ENCODE results near the gene GABRD.

Gene GABRD

GRCh38 chr1:1986451-1987141, 32.5 kb upstream of the GABRD start:
- no peaks in the 10 kb centered on the region for H3K9me3 ChIP-seq (ENCODE audit: insufficient read depth, low read length)
- H3K4me3 ChIP-seq (ENCODE audit: insufficient read length, low read depth), result no peak overlapping the region
- H3K27me3 ChIP-seq (ENCODE audit: insufficient read depth, insufficient read length), result no peaks in the 10 kb centered on the region
- DNase-seq (ENCODE audit: low read depth, low spot score), result no peak
- peaks cover 8% of the 10 kb centered on the region for H3K4me1 ChIP-seq (ENCODE audit: insufficient read depth, insufficient read length)
- H3K36me3 ChIP-seq (ENCODE audit: insufficient read depth, insufficient read length, low read length), result no peaks in the 10 kb centered on the region
- no peak for TF ChIP-seq SUZ12 (IDR thresholded peaks at IDR 0.05; ENCODE audit: extremely low read depth, insufficient read depth, insufficient read length)
- TF ChIP-seq YY1 (IDR thresholded peaks at IDR 0.05; ENCODE audit: insufficient read depth, insufficient read length), result no peak
- no peak for TF ChIP-seq ZNF274 (IDR thresholded peaks at IDR 0.05; ENCODE audit: low read depth, low read length)
- H3K9ac ChIP-seq (ENCODE audit: insufficient read length, low read depth), result peak overlapping the region; percentile 17

DNA sequence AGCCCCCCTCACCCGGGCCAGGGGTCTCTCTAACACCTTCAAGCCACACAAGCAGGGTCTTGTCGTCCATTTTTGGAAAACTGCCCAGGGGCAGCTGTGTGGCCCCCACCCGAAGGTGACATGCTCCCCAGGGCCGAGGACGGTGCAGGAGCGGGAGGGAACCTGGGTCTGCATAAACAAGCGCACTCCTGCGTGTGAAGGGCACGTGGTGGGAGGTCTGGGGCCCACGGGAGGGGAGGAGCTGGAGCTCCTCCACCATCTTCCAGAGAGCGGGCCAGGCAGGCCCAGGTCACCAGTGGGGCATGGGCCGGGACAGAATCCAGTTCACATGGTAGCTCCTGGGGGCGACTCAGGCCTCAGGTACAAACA, 32.0 kb upstream of the GABRD start:
- no peaks in the 10 kb centered on the region for H3K36me3 ChIP-seq (ENCODE audit: insufficient read depth, insufficient read length, low read length)
- H3K4me1 ChIP-seq (ENCODE audit: insufficient read depth, insufficient read length), result peaks cover 8% of the 10 kb centered on the region
- H3K27me3 ChIP-seq (ENCODE audit: insufficient read depth, insufficient read length), result no peaks in the 10 kb centered on the region
- TF ChIP-seq SUZ12 (IDR thresholded peaks at IDR 0.05; ENCODE audit: extremely low read depth, insufficient read depth, insufficient read length), result no peak
- TF ChIP-seq ZNF274 (IDR thresholded peaks at IDR 0.05; ENCODE audit: low read depth, low read length), result no peak
- no peak for TF ChIP-seq YY1 (IDR thresholded peaks at IDR 0.05; ENCODE audit: insufficient read depth, insufficient read length)
- no peak overlapping the region for H3K4me3 ChIP-seq (ENCODE audit: insufficient read length, low read depth)
- DNase-seq (ENCODE audit: low read depth, low spot score), result no peak
- H3K9ac ChIP-seq (ENCODE audit: insufficient read length, low read depth), result no peak overlapping the region
- no peaks in the 10 kb centered on the region for H3K9me3 ChIP-seq (ENCODE audit: insufficient read depth, low read length)

GRCh38 chr1:1988061-1988945, 30.8 kb upstream of the GABRD start:
- H3K4me3 ChIP-seq (ENCODE audit: insufficient read length, low read depth), result no peak overlapping the region
- no peak overlapping the region for H3K9ac ChIP-seq (ENCODE audit: insufficient read length, low read depth)
- no peaks in the 10 kb centered on the region for H3K36me3 ChIP-seq (ENCODE audit: insufficient read depth, insufficient read length, low read length)
- no peaks in the 10 kb centered on the region for H3K27me3 ChIP-seq (ENCODE audit: insufficient read depth, insufficient read length)
- DNase-seq (ENCODE audit: low read depth, low spot score), result no peak
- TF ChIP-seq YY1 (IDR thresholded peaks at IDR 0.05; ENCODE audit: insufficient read depth, insufficient read length) (no peak), SUZ12 (IDR thresholded peaks at IDR 0.05; ENCODE audit: extremely low read depth, insufficient read depth, insufficient read length) (no peak), ZNF274 (IDR thresholded peaks at IDR 0.05; ENCODE audit: low read depth, low read length) (no peak)
- peaks cover 8% of the 10 kb centered on the region for H3K4me1 ChIP-seq (ENCODE audit: insufficient read depth, insufficient read length)
- H3K9me3 ChIP-seq (ENCODE audit: insufficient read depth, low read length), result no peaks in the 10 kb centered on the region

DNA sequence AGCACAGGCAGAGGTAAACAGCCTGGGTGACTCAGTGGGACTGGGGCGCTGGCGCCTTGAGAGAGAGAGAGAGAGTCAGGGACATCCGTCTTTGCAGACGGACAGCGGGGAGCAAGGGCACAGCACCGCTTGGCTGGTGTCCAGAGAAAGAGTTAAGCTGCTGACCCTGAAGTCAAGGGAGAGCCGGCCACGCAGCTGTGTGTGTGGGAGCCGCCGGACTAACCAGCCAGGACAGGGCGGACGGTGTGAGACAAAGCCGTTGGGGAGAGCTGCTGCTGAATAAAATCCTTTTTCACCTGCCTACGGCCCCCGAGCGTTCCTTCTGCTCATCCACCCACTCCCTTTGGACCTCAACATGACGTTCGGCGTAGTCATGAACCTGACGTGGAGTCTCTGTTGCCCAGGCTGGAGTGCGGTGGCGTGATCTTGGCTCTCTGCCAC, 30.0 kb upstream of the GABRD start:
- TF ChIP-seq YY1 (IDR thresholded peaks at IDR 0.05; ENCODE audit: insufficient read depth, insufficient read length) (no peak), ZNF274 (IDR thresholded peaks at IDR 0.05; ENCODE audit: low read depth, low read length) (no peak), SUZ12 (IDR thresholded peaks at IDR 0.05; ENCODE audit: extremely low read depth, insufficient read depth, insufficient read length) (no peak)
- no peak overlapping the region for H3K9ac ChIP-seq (ENCODE audit: insufficient read length, low read depth)
- H3K4me3 ChIP-seq (ENCODE audit: insufficient read length, low read depth), result no peak overlapping the region
- H3K27me3 ChIP-seq (ENCODE audit: insufficient read depth, insufficient read length), result no peaks in the 10 kb centered on the region
- no peak for DNase-seq (ENCODE audit: low read depth, low spot score)
- H3K4me1 ChIP-seq (ENCODE audit: insufficient read depth, insufficient read length), result peaks cover 8% of the 10 kb centered on the region
- no peaks in the 10 kb centered on the region for H3K36me3 ChIP-seq (ENCODE audit: insufficient read depth, insufficient read length, low read length)
- no peaks in the 10 kb centered on the region for H3K9me3 ChIP-seq (ENCODE audit: insufficient read depth, low read length)

DNA sequence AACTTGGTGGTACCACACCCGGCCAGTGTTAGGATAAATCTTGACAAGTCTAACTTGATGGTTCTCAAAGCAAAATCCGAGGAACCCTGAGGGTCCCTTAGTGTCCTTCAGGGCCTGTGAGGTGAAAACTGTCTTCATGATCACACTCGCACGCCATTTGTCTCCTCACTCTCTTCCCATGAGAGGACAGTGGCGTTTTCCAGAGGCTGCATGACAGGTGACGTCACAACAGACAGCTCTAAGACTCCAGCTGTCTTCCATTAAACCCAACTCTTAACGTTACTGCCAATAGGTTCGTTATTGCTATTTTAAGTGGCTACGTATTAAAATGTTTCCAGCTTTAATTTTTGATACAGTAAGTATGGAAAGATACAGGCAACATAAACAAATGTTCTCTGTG, 29.4 kb upstream of the GABRD start:
- peaks cover 11% of the 10 kb centered on the region for H3K4me1 ChIP-seq (ENCODE audit: insufficient read depth, insufficient read length)
- no peaks in the 10 kb centered on the region for H3K27me3 ChIP-seq (ENCODE audit: insufficient read depth, insufficient read length)
- no peak for DNase-seq (ENCODE audit: low read depth, low spot score)
- no peak overlapping the region for H3K9ac ChIP-seq (ENCODE audit: insufficient read length, low read depth)
- TF ChIP-seq SUZ12 (IDR thresholded peaks at IDR 0.05; ENCODE audit: extremely low read depth, insufficient read depth, insufficient read length) (no peak), ZNF274 (IDR thresholded peaks at IDR 0.05; ENCODE audit: low read depth, low read length) (no peak), YY1 (IDR thresholded peaks at IDR 0.05; ENCODE audit: insufficient read depth, insufficient read length) (no peak)
- no peaks in the 10 kb centered on the region for H3K36me3 ChIP-seq (ENCODE audit: insufficient read depth, insufficient read length, low read length)
- no peak overlapping the region for H3K4me3 ChIP-seq (ENCODE audit: insufficient read length, low read depth)
- no peaks in the 10 kb centered on the region for H3K9me3 ChIP-seq (ENCODE audit: insufficient read depth, low read length)

- Histone ChIP-seq H3K9ac (ENCODE audit: insufficient read length, low read depth) (no peak overlapping the region), H3K27me3 (ENCODE audit: insufficient read depth, insufficient read length) (no peaks in the 10 kb centered on the region)
These were observed 28.9 kb upstream of the GABRD start for GRCh38 chr1:1990222-1990621.

DNA sequence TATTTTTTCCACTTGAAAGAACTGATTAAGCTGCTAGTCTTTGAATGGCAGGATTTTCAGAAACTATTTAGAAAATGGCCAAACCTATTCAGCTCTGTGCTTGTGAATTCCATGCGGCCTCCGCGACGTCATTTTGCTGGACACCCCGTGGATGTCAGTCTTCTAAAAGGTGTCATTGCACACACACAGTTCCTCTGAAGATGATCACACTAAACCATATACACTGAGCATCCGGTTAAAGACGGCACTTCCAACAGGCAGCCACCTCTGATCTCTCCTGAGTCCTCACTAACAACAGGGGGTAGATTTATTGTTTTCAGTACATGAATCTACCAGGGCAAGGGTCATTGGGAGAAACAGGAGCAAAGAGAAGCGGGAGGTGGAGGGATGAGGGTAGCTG, 24.6 kb upstream of the GABRD start:
- no peaks in the 10 kb centered on the region for H3K36me3 ChIP-seq (ENCODE audit: insufficient read depth, insufficient read length, low read length)
- H3K27me3 ChIP-seq (ENCODE audit: insufficient read depth, insufficient read length), result no peaks in the 10 kb centered on the region
- H3K4me1 ChIP-seq (ENCODE audit: insufficient read depth, insufficient read length), result peaks cover 5% of the 10 kb centered on the region
- H3K9ac ChIP-seq (ENCODE audit: insufficient read length, low read depth), result no peak overlapping the region
- H3K9me3 ChIP-seq (ENCODE audit: insufficient read depth, low read length), result no peaks in the 10 kb centered on the region
- H3K4me3 ChIP-seq (ENCODE audit: insufficient read length, low read depth), result no peak overlapping the region
- TF ChIP-seq SUZ12 (IDR thresholded peaks at IDR 0.05; ENCODE audit: extremely low read depth, insufficient read depth, insufficient read length), result no peak
- TF ChIP-seq YY1 (IDR thresholded peaks at IDR 0.05; ENCODE audit: insufficient read depth, insufficient read length), result no peak
- no peak for DNase-seq (ENCODE audit: low read depth, low spot score)

More at GRCh38 chr1:1990222-1990621, 28.9 kb upstream of the GABRD start:
- H3K36me3 ChIP-seq (ENCODE audit: insufficient read depth, insufficient read length, low read length), result no peaks in the 10 kb centered on the region
- H3K9me3 ChIP-seq (ENCODE audit: insufficient read depth, low read length), result no peaks in the 10 kb centered on the region
- no peak for DNase-seq (ENCODE audit: low read depth, low spot score)
- TF ChIP-seq YY1 (IDR thresholded peaks at IDR 0.05; ENCODE audit: insufficient read depth, insufficient read length) (no peak), SUZ12 (IDR thresholded peaks at IDR 0.05; ENCODE audit: extremely low read depth, insufficient read depth, insufficient read length) (no peak), ZNF274 (IDR thresholded peaks at IDR 0.05; ENCODE audit: low read depth, low read length) (no peak)
- peaks cover 13% of the 10 kb centered on the region for H3K4me1 ChIP-seq (ENCODE audit: insufficient read depth, insufficient read length)
- H3K4me3 ChIP-seq (ENCODE audit: insufficient read length, low read depth), result no peak overlapping the region

Data from NT2/D1 (cell line).